T47D (cell line): ENCODE data around the gene SYNPO2L.

Experiments
- DNase-seq, 2 experiments: peaks; one replicate each; pipeline versions ENCODE4 v3.0.0 to v3.0.0-alpha.2; 2011 to 2012; ENCODE audit warnings: low read depth in 1 of 2, low spot score in 1 of 2
- JUND ChIP-seq: IDR thresholded peaks from 2 replicates; pipeline ENCODE4 v1.6.1; 2012; ENCODE audit warnings: low read depth
- in situ Hi-C: cut with HindIII; loops from 2 replicates; pipeline ENCODE4 v1.10.0; 2016; ENCODE audit warnings: low sequenced_read_pairs, low pct_unique_long_range_greater_than_20kb

Gene SYNPO2L

GRCh38 chr10:73655257-73655989 is 406 bp downstream of the SYNPO2L start:
- in situ Hi-C loops, result no loop called here
- no peak for DNase-seq
- no peak for TF ChIP-seq JUND

GRCh38 chr10:73653701-73654100 is 2.1 kb downstream of the SYNPO2L start:
- peak; percentile 89 for DNase-seq
- in situ Hi-C loops, result no loop called here
- TF ChIP-seq JUND, result no peak

GRCh38 chr10:73653195-73653594 is 2.6 kb downstream of the SYNPO2L start:
- no peak for TF ChIP-seq JUND
- DNase-seq, result no peak
- in situ Hi-C loops, result no loop called here

GRCh38 chr10:73650537-73651331 is 5.1 kb downstream of the SYNPO2L start:
- in situ Hi-C loops, result no loop called here
- no peak for TF ChIP-seq JUND
- DNase-seq, result no peak

- TF ChIP-seq JUND, result no peak
- in situ Hi-C loops, result no loop called here
- DNase-seq, result no peak
These were observed 5.8 kb downstream of the SYNPO2L start for GRCh38 chr10:73649876-73650536.

- TF ChIP-seq JUND, result no peak
- in situ Hi-C loops, result no loop called here
- no peak for DNase-seq
These were observed 6.6 kb downstream of the SYNPO2L start for GRCh38 chr10:73648975-73649829.

- in situ Hi-C loops, result no loop called here
- TF ChIP-seq JUND, result no peak
- DNase-seq, result no peak
These were observed 7.8 kb downstream of the SYNPO2L start for GRCh38 chr10:73647875-73648651.

- TF ChIP-seq JUND, result no peak
- in situ Hi-C loops, result no loop called here
- DNase-seq, result no peak
These were observed 8.5 kb downstream of the SYNPO2L start for GRCh38 chr10:73647211-73647874.

- in situ Hi-C loops, result no loop called here
- DNase-seq, result no peak
- TF ChIP-seq JUND, result no peak
These were observed 9.2 kb downstream of the SYNPO2L start for GRCh38 chr10:73646598-73647041.

GRCh38 chr10:73645251-73645650 is 10.6 kb downstream of the SYNPO2L start:
- DNase-seq, result no peak
- in situ Hi-C loops, result no loop called here
- TF ChIP-seq JUND, result no peak

GRCh38 chr10:73644767-73645166 is 11.1 kb downstream of the SYNPO2L start:
- in situ Hi-C loops, result no loop called here
- no peak for DNase-seq

More at GRCh38 chr10:73644767-73645166, 11.1 kb downstream of the SYNPO2L start:
- no peak for TF ChIP-seq JUND
